NCI-H2107 treated with DMSO at 0.1 percent for 48 hours (cell line): Measurements from ENCODE around the gene UROS.

Experiments
- DNase-seq: peaks from one replicate; lab custom pipeline; 2025; ENCODE audit not compliant: unreplicated experiment; lab: John Stamatoyannopoulos, UW

UROS gene

DNA sequence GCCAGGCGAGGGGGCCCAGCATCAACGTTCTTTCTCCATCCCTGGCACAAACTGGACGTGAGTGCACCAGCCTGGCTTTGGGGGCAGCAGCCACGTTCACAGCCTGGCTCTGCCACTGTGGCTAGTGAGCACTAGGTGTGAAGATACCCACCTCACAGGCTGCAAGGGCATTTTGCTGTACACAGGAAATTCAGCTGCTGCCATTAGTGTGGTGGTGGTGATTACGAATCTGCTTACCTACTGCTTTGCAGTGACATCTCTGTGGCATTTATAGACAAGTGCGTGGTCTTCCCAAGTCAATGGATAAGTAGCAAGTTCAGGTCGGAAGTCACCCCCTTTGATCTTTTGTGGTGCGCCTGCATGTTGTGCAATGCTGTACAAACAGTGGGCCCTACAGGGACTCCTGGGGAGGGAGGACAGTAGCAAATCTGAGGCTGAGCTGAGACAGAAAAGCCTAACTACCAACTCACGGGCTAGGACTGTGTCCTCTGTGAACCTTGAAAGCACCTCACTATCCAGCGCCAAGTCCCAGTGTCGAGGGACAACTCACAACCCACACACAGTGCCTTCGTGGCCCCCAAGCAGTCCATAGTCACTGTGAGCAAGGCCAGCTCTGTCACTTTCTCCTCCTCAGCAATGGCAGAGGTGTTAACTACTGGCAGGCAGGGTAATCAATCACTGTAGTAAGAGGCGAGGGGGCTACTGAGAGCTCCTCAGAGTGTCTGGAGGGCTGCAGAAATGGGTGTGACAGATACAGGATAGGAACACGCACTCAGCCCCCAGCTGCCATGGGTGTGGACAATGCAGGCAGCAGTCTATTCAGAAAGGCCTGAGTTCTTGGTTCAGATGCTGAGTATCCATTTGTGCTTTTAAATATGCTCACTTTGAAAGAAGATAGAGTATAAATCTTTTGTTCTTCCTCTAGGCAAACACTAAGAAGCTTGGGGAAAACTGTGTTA, 30.4 kb downstream of the UROS start:
- DNase-seq = no peak

DNA sequence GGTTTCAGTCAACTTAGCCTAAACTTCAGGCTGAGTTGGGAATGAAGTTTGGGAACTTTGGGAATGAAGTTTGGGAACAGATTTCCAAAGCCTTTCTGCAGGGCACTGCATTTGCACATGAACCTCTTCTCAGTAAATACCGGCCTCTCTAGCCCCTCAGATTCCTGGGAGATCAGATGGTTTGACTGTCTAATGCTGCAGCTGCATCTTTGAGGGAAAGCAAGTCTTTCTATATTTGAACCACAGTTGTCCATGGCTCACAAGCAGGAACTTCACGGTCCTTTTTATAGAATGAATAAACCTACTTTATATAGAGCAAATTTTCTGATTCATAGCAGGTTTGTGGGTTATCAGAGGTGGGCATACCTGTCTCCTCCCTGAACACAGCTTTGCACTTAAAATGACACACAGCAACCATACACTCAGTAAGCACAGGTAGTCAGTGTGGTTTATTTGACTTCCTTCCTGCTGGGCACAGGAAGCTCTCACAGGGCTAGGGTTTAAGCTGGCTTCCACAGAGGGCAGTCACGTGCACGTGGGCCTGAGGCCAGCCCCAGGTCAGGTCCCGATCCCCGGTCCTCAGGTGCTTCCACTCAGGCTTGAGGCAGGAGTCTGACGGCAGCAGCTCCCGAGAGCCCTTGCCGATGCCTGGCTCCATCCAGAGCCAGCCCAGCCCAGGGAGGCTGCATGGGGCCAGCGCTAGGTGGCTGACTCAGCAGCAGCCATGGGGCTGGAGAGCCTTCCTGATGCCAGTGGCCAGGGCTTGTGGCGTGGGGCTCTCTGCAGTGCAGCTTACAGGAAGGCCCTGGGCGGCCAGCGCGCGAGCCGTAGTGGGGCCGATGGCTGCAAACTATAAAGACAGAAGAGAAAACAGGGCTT, 34.7 kb downstream of the UROS start:
- DNase-seq = no peak

DNA sequence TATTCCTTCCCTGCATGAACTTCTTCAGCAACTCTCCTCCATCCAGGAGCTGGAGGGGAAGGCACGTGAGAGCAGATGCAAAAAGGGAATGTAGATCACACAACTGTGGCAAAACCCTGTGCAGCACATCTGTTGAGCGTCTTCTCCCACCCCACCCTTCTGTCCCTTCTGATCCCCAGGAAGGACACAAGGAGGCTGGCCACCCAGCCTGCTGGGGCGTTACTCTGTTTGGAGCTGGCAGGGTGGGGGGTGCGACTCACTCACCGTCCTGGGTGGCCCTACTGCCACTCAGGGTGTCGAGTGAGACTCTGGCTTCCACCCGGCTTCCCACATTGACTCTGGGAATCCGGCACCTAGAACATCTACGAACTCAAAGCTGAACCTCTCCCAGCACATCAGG, 37.3 kb downstream of the UROS start:
- no peak for DNase-seq

- no peak for DNase-seq
These were observed 39.1 kb downstream of the UROS start for GRCh38 chr10:125783957-125784356.

DNA sequence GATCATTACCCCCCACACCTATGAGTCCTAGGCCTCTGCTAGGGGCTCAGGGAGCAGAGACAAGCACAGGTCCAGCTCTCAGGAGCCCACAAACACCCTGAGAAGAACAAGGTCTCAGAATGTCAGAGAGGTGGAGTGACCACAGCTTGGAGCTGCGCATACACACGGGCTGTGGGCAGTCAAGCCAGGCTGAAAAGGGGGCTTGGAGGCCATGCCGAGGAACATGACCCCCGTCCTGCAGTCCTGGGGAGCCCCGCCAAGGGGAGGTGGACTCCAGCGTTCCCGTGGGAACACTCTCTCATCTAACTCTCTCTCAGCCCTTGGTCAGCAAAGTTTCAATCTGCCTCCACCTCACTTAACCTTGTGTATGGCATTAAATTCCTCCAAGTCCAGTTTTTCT, 39.6 kb downstream of the UROS start:
- no peak for DNase-seq

DNA sequence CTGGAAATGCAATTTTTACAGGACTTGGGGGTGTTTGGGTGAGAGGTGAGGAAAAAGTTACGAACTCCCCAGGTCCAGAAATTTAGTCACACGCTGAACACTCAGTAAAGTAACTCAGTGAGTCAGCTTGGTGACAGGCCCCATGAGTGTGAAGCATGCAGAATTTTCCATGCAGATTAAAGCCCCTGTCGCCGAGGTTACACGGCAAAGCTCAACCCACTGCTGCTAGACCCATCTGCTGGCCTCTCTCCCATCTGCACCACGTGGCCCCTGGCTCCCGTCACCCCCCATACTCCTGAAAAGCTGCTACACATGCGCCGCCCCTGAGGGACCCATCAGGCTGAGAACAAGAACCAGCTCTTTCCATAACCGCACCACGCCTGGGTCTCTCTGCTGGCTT, 40.4 kb downstream of the UROS start:
- DNase-seq = no peak

- no peak for DNase-seq
These were observed 41.0 kb downstream of the UROS start for GRCh38 chr10:125782054-125782453.

DNA sequence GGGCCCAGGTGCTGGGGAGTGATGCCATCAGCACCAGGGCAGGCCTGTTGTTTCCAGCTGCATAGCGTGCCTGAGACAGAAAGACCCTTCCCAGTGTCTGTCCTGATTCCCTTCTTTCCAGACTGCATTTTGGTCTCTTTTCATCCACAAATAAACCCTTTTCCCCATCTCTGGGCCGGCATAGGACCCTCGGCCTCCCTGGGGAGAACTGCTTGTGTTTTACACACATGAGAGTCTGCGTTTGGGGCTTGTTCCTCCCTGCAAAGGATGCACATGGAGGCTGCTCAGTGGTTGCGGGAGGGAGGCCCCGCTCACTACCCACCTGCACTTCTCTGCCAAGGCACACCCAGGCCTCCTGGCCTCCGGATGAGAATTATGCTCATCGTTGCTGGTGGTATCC, 41.7 kb downstream of the UROS start:
- DNase-seq = no peak

- DNase-seq = no peak
These were observed 43.4 kb downstream of the UROS start for GRCh38 chr10:125779403-125780327.

DNA sequence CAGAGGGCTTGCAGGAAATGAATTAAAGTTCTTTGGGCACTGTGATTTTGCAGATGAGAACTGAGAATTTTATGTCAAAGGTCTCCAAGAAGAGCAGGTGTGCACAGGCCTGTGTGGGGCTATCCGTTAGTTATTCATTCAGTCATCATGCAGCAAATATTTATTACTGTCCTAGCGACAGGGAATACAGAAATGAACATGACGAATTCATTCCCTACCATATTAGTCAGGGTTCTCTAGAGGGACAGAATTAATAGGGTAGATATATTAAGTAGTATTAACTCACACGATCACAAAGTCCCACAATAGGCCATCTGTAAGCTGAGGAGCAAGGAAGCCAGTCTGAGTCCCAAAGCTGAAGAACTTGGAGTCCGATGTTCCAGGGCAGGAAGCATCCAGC, 44.5 kb downstream of the UROS start:
- DNase-seq = no peak

GRCh38 chr10:125777806-125778205, 45.3 kb downstream of the UROS start:
- no peak for DNase-seq

GRCh38 chr10:125775491-125776106, 47.5 kb downstream of the UROS start, which contains the start of gene MMP21:
Gene MMP21 (minus strand): TSS chr10:125775821. CDS start chr10:125775821, 0 bp downstream.
- no peak for DNase-seq

DNA sequence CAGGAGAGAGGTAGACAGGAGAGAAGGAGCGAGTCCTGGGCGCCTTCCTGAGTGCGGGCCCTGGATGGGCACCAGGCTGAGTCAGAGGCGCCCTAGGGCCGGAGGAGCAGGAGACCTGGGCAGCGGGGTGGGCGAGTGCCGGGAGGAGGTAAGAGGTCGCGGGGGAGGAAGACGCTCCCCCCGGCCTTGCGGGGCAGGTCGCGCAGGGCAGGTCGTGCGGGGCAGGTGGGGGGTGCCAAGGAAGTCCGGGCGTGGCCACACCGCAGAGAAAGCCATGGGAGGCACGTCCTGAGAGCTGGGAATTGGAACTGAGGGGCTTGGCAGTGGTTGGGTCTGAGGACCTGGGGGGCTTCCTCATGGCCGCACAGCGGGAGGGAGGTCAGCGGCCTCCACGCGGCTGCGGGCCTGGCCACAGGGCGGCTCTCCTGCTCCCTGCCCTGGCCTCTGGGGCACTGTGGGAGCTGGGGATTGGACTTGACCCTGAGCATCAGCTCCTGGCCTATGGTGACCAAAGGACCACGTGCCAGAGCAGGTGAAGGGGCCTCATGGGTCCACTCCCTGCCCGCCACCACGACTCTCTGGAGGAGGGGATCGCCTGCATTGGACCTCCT, 48.4 kb downstream of the UROS start:
- no peak for DNase-seq

DNA sequence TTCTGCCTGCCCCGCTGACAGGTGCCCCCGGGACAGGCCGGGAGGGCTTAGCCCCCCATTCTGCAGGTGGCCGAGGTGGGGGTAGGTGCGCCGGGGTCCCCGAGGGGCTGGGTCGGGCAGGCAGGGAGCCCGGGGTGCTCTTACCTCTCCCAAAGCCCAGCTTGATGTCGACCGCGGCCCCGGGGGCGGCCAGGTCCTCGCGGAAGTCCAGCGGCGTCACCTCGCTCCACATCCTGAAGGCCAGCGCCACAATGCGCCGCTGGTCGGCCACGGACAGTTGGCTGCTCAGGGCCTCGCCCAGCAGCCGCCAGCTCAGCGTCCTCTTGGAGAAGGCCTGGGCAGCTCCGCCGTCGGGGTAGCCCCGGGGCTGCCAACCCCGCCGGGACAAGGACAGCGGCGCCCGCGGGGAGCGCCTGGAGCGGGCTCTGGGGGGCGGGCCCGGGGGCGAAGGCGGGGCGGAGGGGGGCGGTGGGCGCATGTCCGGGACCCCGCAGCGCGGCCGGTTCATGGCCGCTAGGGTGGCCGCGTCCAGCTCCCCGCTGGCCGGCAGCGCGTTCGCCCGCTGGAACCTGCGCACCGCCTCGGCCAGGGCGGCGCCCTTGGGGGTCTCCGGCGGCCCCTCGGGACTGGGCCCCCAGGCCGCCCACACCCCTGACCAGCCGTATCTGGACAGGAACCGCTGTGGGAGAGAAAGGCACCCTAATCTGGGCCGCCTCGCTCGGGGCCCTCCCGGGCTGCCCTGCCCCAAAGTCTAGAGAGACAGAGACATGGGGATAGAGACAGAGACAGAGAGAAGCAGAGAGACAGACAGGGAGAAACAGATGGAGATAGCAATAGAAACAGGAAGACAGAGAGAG, 49.1 kb downstream of the UROS start:
- no peak for DNase-seq

DNA sequence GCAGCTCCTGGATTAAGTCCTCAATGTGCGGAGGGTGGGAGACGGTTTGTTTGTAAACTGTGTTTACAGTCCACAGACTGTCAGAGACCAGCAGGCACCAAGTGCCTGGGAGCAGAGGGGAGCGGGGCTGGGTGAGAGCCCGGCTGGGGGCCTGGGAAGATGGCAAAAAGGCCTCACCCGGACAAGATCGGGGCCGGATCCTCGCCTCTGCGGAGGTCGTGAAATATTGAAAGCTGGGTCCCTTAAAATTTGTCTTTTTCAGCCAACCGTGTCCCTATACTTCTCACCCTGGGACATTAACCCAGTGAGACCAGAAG, 50.2 kb downstream of the UROS start:
- no peak for DNase-seq

DNA sequence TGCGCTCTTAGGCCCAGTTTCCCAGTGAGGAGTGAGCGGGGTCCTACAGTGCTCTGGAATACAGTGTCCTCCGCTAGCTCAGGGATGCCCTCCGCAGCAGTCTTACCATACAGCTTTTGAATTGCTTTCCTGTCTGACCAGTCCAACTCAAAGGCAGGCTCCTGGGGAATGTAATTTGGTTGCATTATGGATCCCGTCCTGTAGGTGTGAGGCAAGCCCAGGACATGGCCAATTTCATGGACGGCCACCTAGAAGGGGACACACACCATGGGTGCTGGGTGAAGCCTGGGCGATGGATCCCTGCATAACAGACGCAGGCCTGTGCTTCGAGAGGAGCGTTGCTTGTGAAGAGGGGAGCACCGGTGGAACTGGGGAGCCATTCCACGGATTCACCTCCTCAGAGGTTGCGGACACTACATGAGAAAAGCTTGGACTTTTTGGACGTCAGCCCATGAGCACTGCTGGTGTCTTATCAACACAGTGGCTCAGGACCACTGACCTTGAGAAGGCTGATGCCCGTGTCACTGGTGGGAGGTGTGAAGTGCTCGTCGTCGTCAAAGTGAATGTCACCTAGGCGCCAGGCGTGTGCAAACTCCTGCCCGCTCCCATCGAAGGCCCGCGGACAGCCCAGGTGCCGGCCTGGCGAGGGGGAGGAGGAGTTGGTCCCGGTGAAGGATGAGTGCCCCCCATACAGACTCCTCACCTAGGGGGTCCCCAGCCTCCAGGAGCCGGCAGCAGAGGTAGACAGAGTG, 50.8 kb downstream of the UROS start:
- no peak for DNase-seq

- no peak for DNase-seq
These were observed 52.2 kb downstream of the UROS start for GRCh38 chr10:125770844-125771243.

DNA sequence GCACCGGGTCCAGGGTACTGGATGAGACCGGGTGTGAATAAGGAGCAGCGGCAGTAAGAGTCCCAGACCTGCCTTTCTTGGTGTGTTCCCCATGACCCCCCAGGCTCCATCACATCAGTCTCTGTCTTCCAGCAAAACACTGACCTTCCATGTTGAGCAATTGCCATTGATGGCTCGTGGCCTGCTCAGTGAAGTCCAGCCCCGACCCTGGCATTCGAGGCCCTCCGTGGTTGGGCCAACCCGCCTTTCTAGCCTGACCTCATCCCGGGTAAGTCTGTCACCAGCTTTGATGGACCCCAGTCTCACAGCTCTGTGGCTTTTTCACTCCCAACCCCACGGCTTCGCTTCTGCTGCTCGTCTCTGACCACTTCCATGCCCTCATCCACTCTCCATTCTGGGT, 53.9 kb downstream of the UROS start:
- no peak for DNase-seq
